Right ventricle myocardium inferior (tissue), 1 donor: Measurements from ENCODE around the gene AFG1L. TPM values are rescaled to one million over a fixed set of nuclear protein-coding genes. Genes with fewer than 3 reads are reported as not detected.
A peak's percentile ranks its signal among the peaks of the same experiment; 100 is the strongest.
"Not testable (repeated sequence)": the region's sequence is repeated elsewhere in the genome, so short reads cannot be mapped to it uniquely, and the experiment has no call there.

Source experiments
- ATAC-seq: fragments of 200-7000 bp; cut with Tn5 transposase; one replicate; pipeline ENCODE4 v1.9.1; 2020; ENCODE audit warnings: mild to moderate bottlenecking, moderate library complexity
- DNase-seq: peaks from one replicate; pipeline ENCODE4 v3.0.0; 2021; ENCODE audit errors: missing footprints
- intact Hi-C: fragments of 100-400 bp; cut with DNase I; formaldehyde crosslinking; loops from one replicate; pipeline ENCODE4 v1.11.0; 2022
- total RNA-seq: library from RNA; stranded (reverse); fragmentation: NEBNext Ultra II Directional; extraction: Animal tissue kit (Norgen Biotek cat#: 25700); gene quantifications from one replicate; pipeline ENCODE4 v1.2.1, GENCODE V29; 2021
- donor health status: DM: no; HTN: yes; CAD: no; lungs with severe emphysema.

The AFG1L gene
- total RNA-seq, 1 donor from 2014 or later, result 15.7 TPM

- ATAC-seq, result no peak
- DNase-seq, result no peak
- intact Hi-C loops, result no loop called here
These were observed 9.5 kb upstream of the AFG1L start for GRCh38 chr6:108285381-108285780.

GRCh38 chr6:108286366-108286765 is 8.5 kb upstream of the AFG1L start:
- intact Hi-C loops, result no loop called here
- DNase-seq (no peak), ATAC-seq (no peak)

- no peak for DNase-seq
- intact Hi-C loops, result no loop called here
- ATAC-seq, result no peak
These were observed 7.5 kb upstream of the AFG1L start for GRCh38 chr6:108287373-108287772.

GRCh38 chr6:108288742-108289141 is 6.1 kb upstream of the AFG1L start:
- intact Hi-C loops, result no loop called here
- no peak for ATAC-seq
- no peak for DNase-seq

GRCh38 chr6:108291091-108291490 is 3.8 kb upstream of the AFG1L start:
- intact Hi-C loops, result no loop called here
- ATAC-seq (no peak), DNase-seq (no peak)

- intact Hi-C loops, DNase-seq, ATAC-seq: not testable (repeated sequence)
These were observed 2.3 kb upstream of the AFG1L start for GRCh38 chr6:108292561-108292960.

- intact Hi-C loops, result loop anchor here (1.0 kb wide), 1 partner anchor 32 kb away; the partner anchor contains the start of gene SNX3
- DNase-seq, result no peak
- ATAC-seq, result no peak
These were observed 1.1 kb upstream of the AFG1L start for GRCh38 chr6:108293527-108294296.

GRCh38 chr6:108294297-108294726 is 542 bp upstream of the AFG1L start:
- intact Hi-C loops, result loop anchor here (1.0 kb wide), 1 partner anchor 33 kb away; the partner anchor contains the start of gene SNX3
- ATAC-seq (peak; percentile 38), DNase-seq (no peak)

- intact Hi-C loops, result no loop called here
- no peak for ATAC-seq
These were observed 822 bp downstream of the AFG1L start for GRCh38 chr6:108295676-108296075.

GRCh38 chr6:108302386-108302785 is 7.5 kb downstream of the AFG1L start:
- intact Hi-C loops, result no loop called here
- no peak for ATAC-seq

More at GRCh38 chr6:108295676-108296075, 822 bp downstream of the AFG1L start:
- no peak for DNase-seq

GRCh38 chr6:108304646-108305045 is 9.8 kb downstream of the AFG1L start:
- intact Hi-C loops, result no loop called here
- ATAC-seq, result no peak
- DNase-seq, result no peak

More at GRCh38 chr6:108302386-108302785, 7.5 kb downstream of the AFG1L start:
- no peak for DNase-seq

- DNase-seq, ATAC-seq, intact Hi-C loops: not testable (repeated sequence)
These were observed 13.8 kb downstream of the AFG1L start for GRCh38 chr6:108308641-108309040.

- ATAC-seq (no peak), DNase-seq (no peak)
- intact Hi-C loops, result no loop called here
These were observed 15.0 kb downstream of the AFG1L start for GRCh38 chr6:108309844-108310243.

- ATAC-seq (no peak), DNase-seq (no peak)
- intact Hi-C loops, result no loop called here
These were observed 17.8 kb downstream of the AFG1L start for GRCh38 chr6:108312605-108313004.

- intact Hi-C loops, result no loop called here
- DNase-seq (no peak), ATAC-seq (no peak)
These were observed 26.4 kb downstream of the AFG1L start for GRCh38 chr6:108321253-108321747.

GRCh38 chr6:108322728-108323127 is 27.9 kb downstream of the AFG1L start:
- DNase-seq (no peak), ATAC-seq (peak; percentile 39)
- intact Hi-C loops, result no loop called here

GRCh38 chr6:108323710-108324466 is 29.0 kb downstream of the AFG1L start:
- DNase-seq (no peak), ATAC-seq (no peak)
- intact Hi-C loops, result no loop called here

GRCh38 chr6:108330221-108330785 is 35.4 kb downstream of the AFG1L start:
- ATAC-seq, intact Hi-C loops, DNase-seq: not testable (repeated sequence)

- DNase-seq (no peak), ATAC-seq (no peak)
- intact Hi-C loops, result no loop called here
These were observed 36.0 kb downstream of the AFG1L start for GRCh38 chr6:108330806-108331205.
